Embryonic facial prominence (tissue), 1 donor: Measurements from ENCODE around the gene STK32C.
"Not testable (repeated sequence)": the region's sequence is repeated elsewhere in the genome, so short reads cannot be mapped to it uniquely, and the experiment has no call there.

ENCODE experiments used
- DNase-seq: peaks from one replicate; pipeline ENCODE4 v3.0.0-alpha.2; 2016; ENCODE audit errors: extremely low spot score

Gene STK32C

DNA sequence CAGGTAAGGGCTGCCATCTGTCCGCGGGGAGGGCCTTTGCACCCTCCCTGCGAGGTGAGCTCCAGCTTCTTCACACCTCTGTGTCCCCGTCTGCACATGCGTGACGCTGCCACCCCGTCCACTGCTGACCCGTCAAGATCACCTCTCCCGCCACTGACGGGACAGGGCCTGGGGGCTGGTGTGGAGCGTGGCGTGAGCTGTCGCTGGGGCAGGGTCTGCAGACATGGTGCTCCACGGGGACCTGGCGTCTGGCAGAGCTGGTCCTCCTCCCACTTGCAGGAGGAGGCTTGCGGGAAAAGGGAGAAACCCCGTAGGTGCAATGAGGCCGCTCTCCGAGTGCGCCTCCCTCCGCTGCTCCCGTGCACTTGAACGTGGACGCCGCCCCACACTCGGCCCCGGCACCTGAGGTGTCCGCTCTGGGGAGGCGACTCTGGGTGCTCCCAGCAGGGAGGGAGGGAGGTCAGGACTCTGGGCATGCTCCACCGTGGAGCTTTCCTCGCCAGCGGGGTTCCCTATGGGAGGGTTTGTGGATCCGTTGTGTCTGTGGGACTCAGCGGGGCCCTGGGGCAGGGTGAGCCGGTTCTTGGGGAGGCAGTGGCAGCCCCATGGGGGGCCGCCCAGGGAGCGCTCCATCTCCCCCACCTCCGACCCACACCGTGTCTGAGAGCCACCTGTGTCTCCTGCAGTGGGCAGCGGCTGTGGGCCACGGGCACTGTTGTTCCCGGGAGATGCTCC is 138.6 kb downstream of the STK32C start:
- DNase-seq, result no peak

DNA sequence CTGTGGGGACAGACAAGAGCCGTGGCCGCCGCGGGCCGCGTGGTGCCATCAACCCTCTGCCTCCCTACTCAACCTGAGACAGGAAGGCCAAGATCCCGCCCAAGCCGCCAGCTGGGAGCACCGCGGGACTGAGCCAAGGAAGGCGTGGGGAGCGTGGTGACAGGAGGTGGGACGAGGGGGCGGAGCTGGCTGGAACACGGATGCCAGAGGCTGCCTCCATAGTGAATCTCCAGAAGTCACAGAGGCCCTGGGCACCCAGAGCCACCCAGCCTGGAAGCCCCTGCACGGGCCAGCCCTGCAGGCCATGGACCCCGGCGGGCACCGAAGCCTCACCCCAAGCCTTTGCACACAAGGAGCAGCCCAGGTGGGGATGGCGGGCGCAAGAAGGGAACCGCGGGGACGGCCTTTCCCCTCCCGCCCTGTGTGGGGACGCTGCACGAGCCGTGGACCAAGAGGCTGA is 139.1 kb downstream of the STK32C start:
- DNase-seq, result no peak

DNA sequence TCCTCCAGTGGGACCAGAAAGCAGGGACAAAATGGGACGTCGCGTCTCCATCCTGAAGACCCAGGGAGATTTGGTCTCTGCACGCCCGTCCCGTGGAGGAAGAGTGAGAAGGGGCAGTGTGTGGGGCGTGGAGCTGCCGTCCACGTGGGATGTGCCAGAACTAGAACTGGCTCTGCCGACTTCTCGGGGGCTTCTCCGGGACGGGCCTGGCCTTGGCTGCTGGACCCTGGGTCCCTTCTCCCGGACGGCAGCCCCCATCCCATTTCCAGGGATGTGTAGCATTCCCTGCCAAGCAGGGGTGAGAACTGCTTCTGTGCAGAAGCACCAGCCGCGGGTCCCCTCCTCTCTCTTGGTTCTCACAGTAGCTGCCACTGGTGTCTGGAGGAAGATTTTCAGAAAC is 139.8 kb downstream of the STK32C start:
- DNase-seq, result no peak

DNA sequence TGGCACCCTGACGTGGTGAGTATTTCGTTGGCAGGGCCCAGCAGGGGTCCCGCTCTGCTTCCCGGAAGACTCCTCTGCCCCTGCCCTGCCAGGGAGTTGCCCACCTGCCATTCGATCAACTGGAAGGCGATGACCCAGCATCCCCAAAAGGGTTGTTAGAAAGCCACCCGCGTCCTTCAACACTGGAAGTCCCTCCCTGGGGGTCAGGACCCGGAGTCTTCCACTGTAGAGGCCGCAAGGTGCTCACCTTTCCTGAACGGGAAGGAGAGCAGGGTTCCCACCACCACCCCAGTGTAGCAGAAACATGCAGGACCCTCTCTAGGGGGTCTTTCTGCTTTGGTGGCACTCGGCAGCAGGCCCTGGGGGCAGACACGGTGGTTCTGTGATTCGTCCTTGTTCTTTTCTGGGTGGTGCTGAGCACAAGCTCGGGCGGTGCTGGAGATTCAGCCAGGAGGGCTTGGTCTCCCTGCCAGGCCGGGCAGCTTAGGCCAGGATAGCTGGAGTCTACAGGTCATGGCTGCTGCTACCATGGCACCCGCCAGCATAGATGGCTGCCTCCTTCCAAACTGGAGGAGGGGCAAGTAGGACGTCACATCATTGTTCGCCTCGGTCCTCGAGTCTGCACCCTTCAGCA is 140.6 kb downstream of the STK32C start:
- DNase-seq, result no peak

DNA sequence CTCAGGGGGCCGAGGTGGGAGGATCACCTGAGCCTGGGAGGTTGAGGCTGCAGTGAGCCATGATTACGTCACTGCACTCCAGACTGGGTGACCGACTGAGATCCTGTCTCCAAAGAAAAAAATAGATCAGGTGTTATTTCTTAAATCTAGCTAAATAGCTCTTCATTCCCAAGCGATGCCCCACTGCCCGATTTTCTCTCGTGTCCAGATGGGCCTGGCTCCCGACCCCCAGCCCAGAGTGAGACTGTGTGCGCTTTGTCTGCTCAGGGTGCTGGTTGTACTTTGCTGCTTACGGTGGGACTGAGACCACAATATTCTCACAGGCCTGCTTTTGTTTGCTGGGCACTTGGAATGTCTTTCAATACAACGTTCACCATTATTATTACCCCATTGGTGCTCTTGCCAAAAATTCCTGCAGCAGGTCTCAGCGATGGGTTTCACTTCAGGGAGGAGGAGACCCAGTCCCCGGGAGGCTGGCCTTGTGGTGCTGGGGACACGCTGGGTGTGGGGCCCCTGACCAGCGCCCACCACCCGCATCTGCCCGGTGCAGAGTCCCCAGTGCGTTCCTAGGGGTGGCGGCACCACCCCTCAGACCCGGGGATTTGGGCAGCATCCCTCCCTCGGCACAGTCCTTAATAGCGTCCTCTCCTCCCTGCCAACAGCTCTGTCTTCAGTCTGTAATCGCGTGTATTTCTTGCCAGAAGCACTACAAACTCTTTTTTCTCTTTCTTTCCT is 141.4 kb downstream of the STK32C start:
- DNase-seq, result no peak

DNA sequence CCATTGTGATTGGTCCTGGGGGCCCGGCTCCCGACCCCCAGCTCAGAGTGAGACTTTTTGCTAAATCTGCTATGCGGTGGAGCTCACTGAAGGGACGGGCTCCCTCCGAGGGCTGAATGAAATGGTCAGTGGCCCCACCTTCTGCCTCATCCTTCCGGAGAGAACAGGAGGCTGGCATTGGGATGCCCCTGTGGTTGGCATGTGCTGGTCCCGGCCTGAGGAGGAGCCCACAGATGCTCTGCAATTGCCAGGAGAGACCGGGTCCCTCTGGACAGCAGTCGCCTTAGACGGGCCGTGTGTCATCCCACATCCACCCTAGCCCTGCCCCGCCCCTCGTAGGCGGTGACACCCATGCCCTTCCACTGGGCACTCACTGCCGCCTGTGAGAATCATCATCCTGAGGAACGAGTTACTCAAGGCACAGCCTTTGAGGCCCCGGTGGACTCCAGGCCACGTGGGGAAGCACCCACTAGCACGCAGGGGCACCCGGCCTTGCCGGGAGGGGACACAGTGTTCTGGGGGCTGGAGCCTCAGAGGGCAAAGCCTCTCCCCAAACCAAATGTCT is 142.3 kb downstream of the STK32C start:
- DNase-seq, result no peak

DNA sequence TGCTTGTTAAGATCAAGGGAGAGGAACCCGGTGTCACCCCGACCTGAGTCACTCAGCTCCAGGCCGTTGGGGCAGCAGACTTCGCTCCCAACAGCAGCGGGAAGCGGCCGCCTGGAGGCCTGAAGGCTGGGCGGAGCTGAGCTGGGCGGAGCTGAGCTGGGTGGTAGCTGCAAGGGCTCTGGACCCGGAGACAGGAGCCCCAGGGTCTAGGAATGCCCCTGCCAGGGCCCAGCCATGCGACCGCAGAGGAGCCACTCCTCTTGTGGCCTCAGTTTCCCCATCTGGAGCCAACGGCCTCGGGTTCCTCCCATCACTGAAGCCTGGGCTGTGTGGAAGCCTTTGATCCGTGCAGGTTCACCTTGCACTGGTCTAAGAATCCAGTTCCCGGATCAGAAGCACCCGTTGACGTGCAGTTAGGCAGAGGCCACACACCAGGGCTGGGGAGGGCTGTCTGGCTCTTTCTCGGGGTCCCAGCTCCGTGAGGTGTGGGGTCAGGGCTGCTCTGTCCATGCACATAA is 142.9 kb downstream of the STK32C start:
- no peak for DNase-seq

DNA sequence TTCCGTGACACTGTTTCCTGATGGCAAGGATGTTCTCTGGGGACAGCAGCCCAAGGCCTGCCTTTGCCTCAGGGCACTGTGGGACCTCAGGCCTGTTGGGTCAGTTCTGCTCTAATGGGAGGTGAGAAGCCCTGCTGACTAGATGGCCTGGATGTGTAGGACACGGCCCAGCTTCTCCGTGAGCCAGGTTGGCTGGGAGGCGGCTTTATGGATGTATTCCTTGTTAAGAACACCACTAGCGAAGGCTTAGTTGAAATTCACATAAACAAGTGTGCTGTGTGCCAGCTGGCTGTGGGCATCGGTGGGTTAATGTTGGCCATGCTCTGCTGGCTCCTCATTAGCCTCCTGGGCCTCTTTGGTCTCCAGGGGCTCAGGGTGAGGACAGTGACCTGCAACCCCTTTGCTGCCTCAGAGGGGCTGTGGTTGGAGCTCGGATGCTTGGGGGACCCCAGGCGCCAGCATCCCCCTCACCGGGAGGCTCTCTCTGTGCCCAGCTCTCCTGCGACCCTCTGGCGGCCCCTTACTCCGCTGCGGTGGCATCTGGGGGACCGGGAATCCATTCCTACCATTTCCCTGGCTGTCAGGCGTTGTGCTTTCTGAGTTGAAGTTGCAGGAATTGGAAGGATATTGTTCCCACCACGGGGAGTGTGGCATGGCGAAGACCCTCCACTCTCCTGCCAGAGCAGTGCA is 143.8 kb downstream of the STK32C start:
- no peak for DNase-seq

DNA sequence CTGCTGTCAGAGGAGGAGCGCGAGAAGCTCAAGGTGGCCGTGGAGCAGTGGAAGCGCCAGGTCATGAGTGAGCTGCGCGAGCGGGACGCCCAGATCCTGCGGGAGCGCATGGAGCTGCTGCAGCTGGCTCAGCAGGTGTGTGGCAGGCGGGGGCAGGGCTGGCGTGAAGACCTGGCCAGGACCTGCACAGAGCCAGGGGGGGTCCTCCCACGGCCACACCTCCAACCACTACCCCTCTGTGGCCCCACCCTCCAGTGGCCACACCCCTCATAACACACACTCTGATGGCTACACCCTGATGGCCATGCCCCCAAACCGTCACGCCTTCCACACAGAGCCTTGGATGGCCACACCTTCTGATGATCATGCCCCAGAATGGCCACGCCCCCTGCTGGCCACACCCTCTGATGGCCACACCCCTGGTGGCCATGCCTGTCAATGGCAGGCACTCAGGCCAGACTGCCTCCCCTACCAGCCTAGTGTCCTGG is 144.4 kb downstream of the STK32C start:
- no peak for DNase-seq

DNA sequence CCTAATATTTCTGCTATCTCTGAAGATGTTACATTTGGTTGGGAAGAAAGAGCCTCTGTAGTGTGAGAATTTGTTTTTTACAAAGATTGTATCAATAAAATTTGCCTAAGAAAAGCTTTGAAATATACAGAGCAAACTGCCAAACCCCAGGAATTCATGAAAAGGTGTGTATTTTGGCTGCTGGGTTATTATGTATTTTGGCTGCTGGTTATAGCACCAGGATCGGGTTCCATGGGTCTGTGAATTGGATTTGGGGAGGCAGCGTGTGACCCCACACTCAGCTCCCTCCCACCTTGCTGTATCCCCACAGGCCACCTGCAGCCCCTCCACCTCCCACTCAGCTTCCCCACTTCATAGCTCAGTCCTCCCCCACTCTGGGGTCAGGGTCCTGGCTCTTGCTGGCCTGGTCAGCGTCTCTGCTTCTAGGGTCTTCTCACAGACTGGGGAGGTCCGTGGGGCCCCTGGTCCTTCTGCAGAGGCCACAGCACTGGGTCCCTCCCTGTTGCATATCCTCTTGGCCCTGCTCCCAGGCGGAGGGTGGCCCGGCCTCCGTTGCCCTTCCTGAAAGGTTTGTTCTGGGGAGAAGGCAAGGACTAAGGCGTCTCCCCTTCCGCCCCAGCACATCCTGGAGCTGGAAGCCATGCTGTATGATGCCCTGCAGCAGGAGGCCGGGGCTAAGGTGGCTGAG is 145.0 kb downstream of the STK32C start:
- no peak for DNase-seq

DNA sequence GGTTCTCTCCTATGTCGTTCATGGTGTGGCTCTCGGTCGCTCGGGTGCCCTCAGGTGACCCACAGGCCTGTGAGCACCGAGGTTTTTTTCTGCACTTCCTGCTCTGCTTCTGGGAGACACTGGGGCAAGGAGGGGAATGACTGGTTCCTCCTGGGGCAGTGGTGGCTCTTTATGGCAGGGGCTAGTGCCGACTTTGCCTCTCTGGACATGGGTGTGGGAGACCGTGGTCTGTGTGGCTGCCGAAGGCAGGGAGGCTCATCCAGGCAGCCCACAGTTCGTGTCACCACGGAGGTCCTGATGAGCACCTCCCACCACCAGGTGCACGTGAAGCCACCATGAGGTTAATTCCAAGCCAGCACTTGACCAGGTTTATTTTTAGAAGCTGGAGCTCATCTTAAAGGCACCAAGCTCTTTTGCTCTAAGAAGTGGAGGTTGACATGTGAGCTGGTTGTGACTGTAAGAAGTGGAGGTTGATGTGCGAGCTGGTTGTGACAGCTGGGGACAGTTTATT is 145.7 kb downstream of the STK32C start:
- DNase-seq, result no peak

DNA sequence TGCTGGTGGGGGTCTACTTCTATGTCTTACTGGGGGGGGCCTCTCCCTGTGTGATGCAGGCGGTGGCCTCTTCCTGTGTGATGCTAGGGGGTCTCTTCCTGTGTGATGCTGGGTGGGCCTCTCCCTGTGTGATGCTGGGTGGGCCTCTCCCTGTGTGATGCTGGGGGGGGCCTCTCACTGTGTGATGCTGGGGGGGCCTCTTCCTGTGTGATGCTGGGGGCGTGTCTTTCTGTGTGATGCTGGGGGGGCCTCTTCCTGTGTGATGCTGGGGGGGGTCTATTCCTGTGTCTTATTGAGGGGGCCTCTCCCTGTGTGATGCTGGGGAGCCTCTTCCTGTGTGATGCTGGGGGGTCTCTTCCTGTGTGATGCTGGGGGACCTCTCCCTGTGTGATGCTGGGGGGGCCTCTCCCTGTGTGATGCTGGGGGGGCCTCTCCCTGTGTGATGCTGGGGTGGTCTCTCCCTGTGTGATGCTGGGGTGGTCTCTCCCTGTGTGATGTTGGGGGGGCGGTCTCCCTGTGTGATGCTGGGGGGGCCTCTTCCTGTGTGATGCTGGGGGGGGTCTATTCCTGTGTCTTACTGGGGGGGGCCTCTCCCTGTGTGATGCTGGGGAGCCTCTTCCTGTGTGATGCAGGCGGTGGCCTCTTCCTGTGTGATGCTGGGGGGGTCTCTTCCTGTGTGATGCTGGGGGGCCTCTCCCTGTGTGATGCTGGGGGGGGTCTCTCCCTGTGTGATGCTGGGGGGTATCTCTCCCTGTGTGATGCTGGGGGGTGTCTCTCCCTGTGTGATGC is 146.7 kb downstream of the STK32C start:
- not testable (repeated sequence) for DNase-seq

DNA sequence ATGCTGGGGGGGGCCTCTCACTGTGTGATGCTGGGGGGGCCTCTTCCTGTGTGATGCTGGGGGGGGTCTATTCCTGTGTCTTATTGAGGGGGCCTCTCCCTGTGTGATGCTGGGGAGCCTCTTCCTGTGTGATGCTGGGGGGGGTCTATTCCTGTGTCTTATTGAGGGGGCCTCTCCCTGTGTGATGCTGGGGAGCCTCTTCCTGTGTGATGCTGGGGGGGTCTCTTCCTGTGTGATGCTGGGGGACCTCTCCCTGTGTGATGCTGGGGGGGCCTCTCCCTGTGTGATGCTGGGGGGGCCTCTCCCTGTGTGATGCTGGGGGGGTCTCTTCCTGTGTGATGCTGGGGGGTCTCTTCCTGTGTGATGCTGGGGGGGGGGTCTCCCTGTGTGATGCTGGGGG is 147.5 kb downstream of the STK32C start:
- DNase-seq, result not testable (repeated sequence)

DNA sequence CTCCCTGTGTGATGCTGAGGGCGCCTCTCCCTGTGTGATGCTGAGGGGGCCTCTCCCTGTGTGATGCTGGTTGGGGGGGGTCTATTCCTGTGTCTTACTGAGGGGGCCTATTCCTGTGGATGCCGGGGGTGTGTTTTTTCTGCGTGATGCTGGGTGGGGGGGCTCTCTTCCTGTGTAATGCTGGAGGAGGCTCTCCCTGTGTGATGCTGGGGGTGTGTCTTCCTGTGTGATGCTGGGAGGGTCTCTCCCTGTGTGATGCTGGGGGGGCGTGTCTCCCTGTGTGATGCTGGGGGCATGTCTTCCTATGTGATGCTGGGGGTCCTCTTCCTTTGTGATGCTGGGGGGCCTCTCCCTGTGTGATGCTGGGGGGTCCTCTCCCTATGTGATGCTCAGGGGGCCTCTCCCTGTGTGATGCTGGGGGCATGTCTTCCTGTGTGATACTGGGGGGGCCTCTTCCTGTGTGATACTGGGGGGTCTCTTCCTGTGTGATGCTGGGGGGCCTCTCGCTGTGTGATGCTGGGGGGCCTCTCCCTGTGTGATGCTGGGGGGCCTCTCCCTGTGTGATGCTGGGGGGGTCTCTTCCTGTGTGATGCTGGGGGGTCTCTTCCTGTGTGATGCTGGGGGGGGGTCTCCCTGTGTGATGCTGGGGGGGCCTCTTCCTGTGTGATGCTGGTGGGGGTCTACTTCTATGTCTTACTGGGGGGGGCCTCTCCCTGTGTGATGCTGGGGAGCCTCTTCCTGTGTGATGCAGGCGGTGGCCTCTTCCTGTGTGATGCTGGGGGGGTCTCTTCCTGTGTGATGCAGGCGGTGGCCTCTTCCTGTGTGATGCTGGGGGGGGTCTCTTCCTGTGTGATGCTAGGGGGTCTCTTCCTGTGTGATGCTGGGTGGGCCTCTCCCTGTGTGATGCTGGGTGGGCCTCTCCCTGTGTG is 148.2 kb downstream of the STK32C start:
- not testable (repeated sequence) for DNase-seq

DNA sequence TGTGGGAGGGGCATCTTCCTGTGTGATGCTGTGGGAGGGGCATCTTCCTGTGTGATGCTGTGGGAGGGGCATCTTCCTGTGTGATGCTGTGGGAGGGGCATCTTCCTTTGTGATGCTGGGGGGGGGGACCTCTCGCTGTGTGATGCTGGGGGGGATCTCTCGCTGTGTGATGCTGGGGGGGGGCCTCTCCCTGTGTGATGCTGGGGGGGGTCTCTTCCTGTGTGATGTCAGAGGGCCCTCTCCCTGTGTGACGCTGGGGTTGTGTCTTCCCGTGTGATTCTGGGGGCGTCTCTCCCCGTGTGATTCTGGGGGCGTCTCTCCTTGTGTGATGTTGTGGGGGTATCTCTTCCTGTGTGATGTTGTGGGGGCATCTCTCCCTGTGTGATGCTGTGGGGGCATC is 148.9 kb downstream of the STK32C start:
- no peak for DNase-seq

DNA sequence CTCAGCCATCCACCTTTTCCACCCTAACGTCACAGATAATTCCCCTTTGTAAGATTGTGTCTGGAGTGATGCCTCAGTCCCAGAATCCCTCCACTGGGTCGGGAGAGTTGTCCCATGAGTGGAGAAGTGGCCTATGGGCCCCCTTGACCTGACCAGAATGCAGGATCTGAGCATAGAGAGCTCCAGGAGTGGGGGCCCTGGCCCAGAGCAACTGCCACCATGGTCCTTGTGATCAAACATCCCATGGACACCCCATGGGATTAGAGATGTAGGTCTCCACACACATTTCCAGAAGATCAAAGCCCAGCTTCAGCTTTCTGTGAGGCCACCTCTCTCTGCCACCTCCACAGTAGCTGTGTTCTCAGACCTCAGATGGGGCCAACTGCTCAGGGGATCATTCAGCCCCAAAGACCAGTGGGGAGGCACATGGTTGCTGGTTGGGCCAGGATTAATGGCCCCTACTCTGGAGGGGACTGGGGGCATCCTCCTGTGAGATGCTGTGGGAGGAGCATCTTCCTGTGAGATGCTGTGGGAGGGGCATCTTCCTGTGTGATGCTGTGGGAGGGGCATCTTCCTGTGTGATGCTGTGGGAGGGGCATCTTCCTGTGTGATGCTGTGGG is 149.5 kb downstream of the STK32C start:
- DNase-seq, result no peak
